Fibroblast of lung (primary cell): ENCODE data around the gene CD276. TPM values are rescaled to one million over a fixed set of nuclear protein-coding genes. Genes with fewer than 3 reads are reported as not detected.
"Not testable (repeated sequence)": the region's sequence is repeated elsewhere in the genome, so short reads cannot be mapped to it uniquely, and the experiment has no call there.

Source experiments
- DNase-seq, 2 donors: peaks; one replicate each; pipeline versions ENCODE4 v3.0.0 to v3.0.0-alpha.2; 2010; ENCODE audit warnings: low read depth in 2 of 2
- H2AFZ ChIP-seq: 2 replicates; pipeline ENCODE4 v1.5.1; 2012; ENCODE audit warnings: low read length, control low read depth, inconsistent platforms
- H3K27ac ChIP-seq: 2 replicates; pipeline ENCODE4 v1.5.1; 2011; ENCODE audit warnings: low read length, control low read depth; ENCODE audit not compliant: insufficient read depth
- H3K27me3 ChIP-seq: 2 replicates; pipeline ENCODE4 v1.5.1; 2011; ENCODE audit warnings: mild to moderate bottlenecking, low read length; ENCODE audit not compliant: control insufficient read depth, insufficient read depth
- H3K36me3 ChIP-seq: 2 replicates; pipeline ENCODE4 v1.5.1; 2011; ENCODE audit warnings: low read length; ENCODE audit not compliant: control insufficient read depth, insufficient read depth
- H3K4me1 ChIP-seq: 2 replicates; pipeline ENCODE4 v1.5.1; 2011; ENCODE audit warnings: low read length; ENCODE audit not compliant: control insufficient read depth, insufficient read depth; ENCODE audit errors: extremely low read depth
- H3K4me2 ChIP-seq: 2 replicates; pipeline ENCODE4 v1.5.1; 2011; ENCODE audit warnings: low read length, control low read depth; ENCODE audit not compliant: insufficient read depth; ENCODE audit errors: extremely low read depth
- H3K4me3 ChIP-seq, 4 experiments: fragments of 200-600 bp in 1 of 4; sonication (generic) in 1 of 4; replicated peaks in 1 of 4; 2 replicates each; pipeline ENCODE4 v1.5.1; 2011 to 2016; ENCODE audit warnings: low read length in 4 of 4, low read depth in 3 of 4, mild to moderate bottlenecking in 3 of 4, control low read depth in 2 of 4, inconsistent platforms in 1 of 4, mixed read lengths in 1 of 4; ENCODE audit not compliant: insufficient read depth in 1 of 4; ENCODE audit errors: control extremely low read depth in 1 of 4
- H3K79me2 ChIP-seq: 2 replicates; pipeline ENCODE4 v1.5.1; 2012; ENCODE audit warnings: mild to moderate bottlenecking, low read length, inconsistent platforms; ENCODE audit not compliant: control insufficient read depth, insufficient read depth
- H3K9ac ChIP-seq: 2 replicates; pipeline ENCODE4 v1.5.1; 2011; ENCODE audit warnings: mild to moderate bottlenecking, low read length, control low read depth; ENCODE audit not compliant: insufficient read depth
- H3K9me3 ChIP-seq: 2 replicates; pipeline ENCODE4 v1.5.1; 2012; ENCODE audit warnings: low read depth, low read length; ENCODE audit not compliant: control insufficient read depth, insufficient read depth
- H4K20me1 ChIP-seq: 2 replicates; pipeline ENCODE4 v1.5.1; 2011; ENCODE audit warnings: low read length; ENCODE audit not compliant: control insufficient read depth, insufficient read depth; ENCODE audit errors: extremely low read depth
- EZH2 ChIP-seq: IDR thresholded peaks from 2 replicates; pipeline ENCODE4 v1.5.1; 2012; ENCODE audit warnings: low read length, control low read depth, mild to moderate bottlenecking; ENCODE audit errors: missing control alignments
- polyA plus RNA-seq, 2 donors: library from polyadenylated mRNA; depleted of rRNA in 1 of 2; stranded (reverse) in 1 of 2; unstranded in 1 of 2; fragments of >200 nt; gene quantifications; 2 replicates each; pipeline ENCODE4 v1.2.1, GENCODE V29; 2011 to 2012; ENCODE audit warnings: missing spikeins in 1 of 2
- total RNA-seq: library from RNA; depleted of rRNA; stranded (reverse); fragments of >200 nt; gene quantifications from 2 replicates; pipeline ENCODE4 v1.2.1, GENCODE V29; 2014
- TF ChIP-seq, protein P1 (sequence below), 2 donors: IDR thresholded peaks in 1 of 2; conservative IDR thresholded peaks in 1 of 2; 1 replicate in 1 of 2; 2 replicates in 1 of 2; pipeline ENCODE4 v1.5.1; 2011 to 2012; ENCODE audit warnings: low read length in 2 of 2, control low read depth in 1 of 2, inconsistent platforms in 1 of 2, low read depth in 1 of 2, mild to moderate bottlenecking in 1 of 2

Gene CD276
- total and polyA plus RNA-seq, 2 donors (not counting 1 experiment from before 2014, with no cell fraction given): 88.5 to 103 TPM

DNA sequence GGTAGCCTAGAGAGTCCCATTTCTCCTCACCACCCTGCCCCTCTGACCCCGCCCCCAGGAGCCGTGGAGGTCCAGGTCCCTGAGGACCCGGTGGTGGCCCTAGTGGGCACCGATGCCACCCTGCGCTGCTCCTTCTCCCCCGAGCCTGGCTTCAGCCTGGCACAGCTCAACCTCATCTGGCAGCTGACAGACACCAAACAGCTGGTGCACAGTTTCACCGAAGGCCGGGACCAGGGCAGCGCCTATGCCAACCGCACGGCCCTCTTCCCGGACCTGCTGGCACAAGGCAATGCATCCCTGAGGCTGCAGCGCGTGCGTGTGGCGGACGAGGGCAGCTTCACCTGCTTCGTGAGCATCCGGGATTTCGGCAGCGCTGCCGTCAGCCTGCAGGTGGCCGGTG, 19.4 kb downstream of the CD276 start:
- not testable (repeated sequence) for H3K9me3 ChIP-seq, DNase-seq, H3K4me2 ChIP-seq, H3K4me1 ChIP-seq, H3K4me3 ChIP-seq, H2AFZ ChIP-seq, H3K9ac ChIP-seq, H3K27me3 ChIP-seq, H3K27ac ChIP-seq, H4K20me1 ChIP-seq
- peaks cover 20% of the 10 kb centered on the region for H3K79me2 ChIP-seq
- H3K36me3 ChIP-seq: peaks cover 32% of the 10 kb centered on the region

- not testable (repeated sequence) for H4K20me1 ChIP-seq, H3K4me2 ChIP-seq, H3K27me3 ChIP-seq, DNase-seq, H3K4me1 ChIP-seq, H3K27ac ChIP-seq, H3K9me3 ChIP-seq, H2AFZ ChIP-seq, H3K4me3 ChIP-seq, H3K9ac ChIP-seq
- H3K36me3 ChIP-seq: peaks cover 37% of the 10 kb centered on the region
- peaks cover 17% of the 10 kb centered on the region for H3K79me2 ChIP-seq
Measured at GRCh38 chr15:73704142-73704868, 20.1 kb downstream of the CD276 start.

DNA sequence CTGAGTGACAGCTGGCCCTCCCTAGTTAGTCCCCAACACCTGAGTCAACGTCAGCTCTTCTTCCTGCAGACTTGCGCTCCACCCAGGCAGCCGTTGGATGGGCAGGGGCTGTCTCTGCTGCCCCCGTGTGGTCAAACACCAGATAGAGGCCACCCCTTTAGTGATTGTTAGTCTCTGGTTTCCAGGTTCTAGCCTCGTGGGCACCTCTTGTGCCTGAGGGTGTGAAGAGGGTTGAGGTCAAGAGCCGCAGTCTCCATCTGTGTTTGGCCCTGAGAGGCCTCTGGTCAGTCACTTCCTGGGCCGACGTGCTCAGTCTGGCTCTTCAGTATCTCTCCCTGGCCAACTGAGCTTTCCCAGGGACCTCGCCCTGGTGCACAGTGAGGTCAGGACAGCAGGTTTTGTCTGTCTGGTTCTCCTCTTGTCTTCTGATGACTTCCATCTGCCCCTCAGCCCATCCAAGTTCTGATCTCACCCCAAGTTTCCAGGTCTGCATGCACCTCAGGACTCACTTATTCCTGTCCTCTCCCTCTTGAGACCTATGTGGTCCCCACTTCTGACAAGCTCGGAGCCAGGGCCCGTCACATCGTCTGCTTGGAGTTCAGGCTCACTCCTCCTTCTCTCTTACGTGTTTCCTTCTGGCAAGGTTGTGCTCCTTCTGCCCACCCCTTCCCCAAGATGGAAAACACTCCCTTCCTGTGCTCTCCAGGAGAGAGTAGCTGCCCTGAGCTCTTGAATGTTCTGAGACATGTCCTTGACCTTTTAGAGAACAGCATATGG, 20.9 kb downstream of the CD276 start:
- DNase-seq: peak; percentile 15 to 46
- Histone ChIP-seq H3K36me3 (peaks cover 37% of the 10 kb centered on the region), H3K27ac (no peak overlapping the region), H4K20me1 (peaks cover 3% of the 10 kb centered on the region), H3K9ac (no peak overlapping the region), H3K4me3 (no peak overlapping the region), H3K4me1 (no peaks in the 10 kb centered on the region), H3K79me2 (peaks cover 9% of the 10 kb centered on the region), H3K4me2 (no peak overlapping the region), H3K27me3 (no peaks in the 10 kb centered on the region), H3K9me3 (no peaks in the 10 kb centered on the region), H2AFZ (no peak overlapping the region)
- no peak for TF ChIP-seq EZH2
- TF ChIP-seq, protein P1, sequence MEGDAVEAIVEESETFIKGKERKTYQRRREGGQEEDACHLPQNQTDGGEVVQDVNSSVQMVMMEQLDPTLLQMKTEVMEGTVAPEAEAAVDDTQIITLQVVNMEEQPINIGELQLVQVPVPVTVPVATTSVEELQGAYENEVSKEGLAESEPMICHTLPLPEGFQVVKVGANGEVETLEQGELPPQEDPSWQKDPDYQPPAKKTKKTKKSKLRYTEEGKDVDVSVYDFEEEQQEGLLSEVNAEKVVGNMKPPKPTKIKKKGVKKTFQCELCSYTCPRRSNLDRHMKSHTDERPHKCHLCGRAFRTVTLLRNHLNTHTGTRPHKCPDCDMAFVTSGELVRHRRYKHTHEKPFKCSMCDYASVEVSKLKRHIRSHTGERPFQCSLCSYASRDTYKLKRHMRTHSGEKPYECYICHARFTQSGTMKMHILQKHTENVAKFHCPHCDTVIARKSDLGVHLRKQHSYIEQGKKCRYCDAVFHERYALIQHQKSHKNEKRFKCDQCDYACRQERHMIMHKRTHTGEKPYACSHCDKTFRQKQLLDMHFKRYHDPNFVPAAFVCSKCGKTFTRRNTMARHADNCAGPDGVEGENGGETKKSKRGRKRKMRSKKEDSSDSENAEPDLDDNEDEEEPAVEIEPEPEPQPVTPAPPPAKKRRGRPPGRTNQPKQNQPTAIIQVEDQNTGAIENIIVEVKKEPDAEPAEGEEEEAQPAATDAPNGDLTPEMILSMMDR (conservative IDR thresholded peaks at IDR 0.05 in 1 of 2, IDR thresholded peaks at IDR 0.05 in 1 of 2; ENCODE audit: low read depth in 1 of 2, low read length in 2 of 2): peak; percentile 66 to 84

- TF ChIP-seq, protein P1 (conservative IDR thresholded peaks at IDR 0.05 in 1 of 2, IDR thresholded peaks at IDR 0.05 in 1 of 2; ENCODE audit: low read depth in 1 of 2, low read length in 2 of 2): no peak
- TF ChIP-seq EZH2: no peak
- no peak overlapping the region for H3K27ac ChIP-seq
- no peak overlapping the region for H3K9ac ChIP-seq
- H3K36me3 ChIP-seq: peaks cover 44% of the 10 kb centered on the region
- H2AFZ ChIP-seq: no peak overlapping the region
- peaks cover 3% of the 10 kb centered on the region for H4K20me1 ChIP-seq
- DNase-seq: no peak
- H3K4me3 ChIP-seq: no peak overlapping the region
- no peaks in the 10 kb centered on the region for H3K4me1 ChIP-seq
- H3K27me3 ChIP-seq: no peaks in the 10 kb centered on the region
- no peak overlapping the region for H3K4me2 ChIP-seq
- H3K9me3 ChIP-seq: no peaks in the 10 kb centered on the region
- H3K79me2 ChIP-seq: no peaks in the 10 kb centered on the region
Measured at GRCh38 chr15:73708691-73709090, 24.5 kb downstream of the CD276 start.
